GM12892 (cell line): ENCODE measurements around the gene PAPPA.

ENCODE experiments used
- POLR2A ChIP-seq: IDR thresholded peaks from 2 replicates; pipeline ENCODE4 v1.6.1; 2011; ENCODE audit warnings: low read depth, low read length, control low read depth
- TAF1 ChIP-seq: IDR thresholded peaks from 2 replicates; pipeline ENCODE4 v1.6.1; 2011; ENCODE audit warnings: low read depth, mild to moderate bottlenecking, control low read depth, low read length, borderline replicate concordance

- TF ChIP-seq TAF1 (no peak), POLR2A (no peak)
These were observed 189.3 kb downstream of the PAPPA start for GRCh38 chr9:116342941-116343340.
